HG02884 (cell line): ENCODE results near the gene TMEM38A.
"Not testable (repeated sequence)": the region's sequence is repeated elsewhere in the genome, so short reads cannot be mapped to it uniquely, and the experiment has no call there.

Source experiments
- ATAC-seq: cut with Tn5 transposase; IDR thresholded peaks from one replicate; pipeline ENCODE4 v1.9.1; 2021; ENCODE audit warnings: mild to moderate bottlenecking, moderate library complexity; ENCODE audit not compliant: unreplicated experiment

The TMEM38A gene

DNA sequence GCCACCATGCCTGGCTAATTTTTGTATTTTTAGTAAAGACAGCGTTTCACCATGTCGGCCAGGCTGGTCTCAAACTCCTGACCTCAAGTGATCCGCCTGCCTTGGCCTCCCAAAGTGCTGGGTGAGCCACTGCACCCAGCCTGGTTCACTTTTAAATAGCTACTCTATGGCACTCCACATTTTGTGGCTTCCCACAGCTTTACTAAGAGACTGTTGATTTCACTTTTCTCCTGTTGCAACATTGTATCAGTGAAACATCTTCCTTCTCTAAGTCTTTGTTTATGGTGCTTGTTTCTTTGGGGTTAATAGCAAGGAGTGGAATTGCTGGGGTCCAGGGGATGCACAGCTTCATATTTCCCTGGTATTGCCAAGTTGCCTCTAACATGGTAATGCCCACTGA lies 12.3 kb downstream of the TMEM38A start:
- ATAC-seq = no peak

DNA sequence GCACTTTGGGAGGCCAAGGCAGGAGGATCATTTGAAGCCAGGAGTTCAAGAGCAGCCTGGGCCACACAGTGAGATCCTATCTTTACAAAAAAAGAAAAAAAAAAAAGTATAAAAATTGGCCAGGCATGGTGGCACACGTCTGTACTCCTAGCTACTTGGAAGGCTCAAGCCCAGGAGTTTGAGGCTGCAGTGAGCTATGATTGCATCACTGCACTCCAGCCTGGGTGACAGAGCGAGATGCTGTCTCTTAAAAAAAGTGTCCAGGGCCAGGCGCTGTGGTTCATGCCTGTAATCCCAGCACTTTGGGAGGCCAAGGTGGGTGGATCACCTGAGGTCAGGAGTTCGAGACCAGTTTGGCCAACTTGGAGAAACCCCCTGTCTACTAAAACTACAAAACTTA lies 12.9 kb downstream of the TMEM38A start:
- ATAC-seq = not testable (repeated sequence)

DNA sequence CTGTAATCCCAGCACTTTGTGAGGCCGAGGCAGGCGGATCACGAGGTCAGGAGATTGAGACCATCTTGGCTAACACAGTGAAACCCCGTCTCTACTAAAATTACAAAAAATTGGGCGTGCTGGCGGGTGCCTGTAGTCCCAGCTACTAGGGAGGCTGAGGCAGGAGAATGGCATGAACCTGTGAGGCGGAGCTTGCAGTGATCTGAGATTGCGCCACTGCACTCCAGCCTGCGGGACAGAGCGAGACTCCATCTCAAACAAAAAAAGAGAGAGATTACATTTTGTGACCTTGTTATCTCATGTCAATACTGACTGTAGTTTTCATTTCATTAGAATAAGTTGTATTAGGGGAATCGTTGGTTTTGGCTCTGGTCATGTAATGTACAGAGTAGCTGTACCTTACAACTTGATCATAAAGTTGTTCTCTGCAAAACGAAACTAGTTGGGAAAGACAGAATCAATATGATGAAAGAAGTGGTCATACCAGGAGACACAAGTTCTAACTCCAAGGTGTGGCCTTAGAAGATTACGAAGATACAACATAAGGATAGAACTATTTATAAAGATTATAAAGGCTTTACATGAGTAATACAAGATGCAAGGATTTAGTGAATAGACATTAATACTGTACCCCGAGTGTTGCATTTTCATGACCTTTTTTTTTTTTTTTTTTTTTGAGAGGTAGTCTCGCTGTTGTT lies 15.3 kb downstream of the TMEM38A start:
- ATAC-seq = no peak

DNA sequence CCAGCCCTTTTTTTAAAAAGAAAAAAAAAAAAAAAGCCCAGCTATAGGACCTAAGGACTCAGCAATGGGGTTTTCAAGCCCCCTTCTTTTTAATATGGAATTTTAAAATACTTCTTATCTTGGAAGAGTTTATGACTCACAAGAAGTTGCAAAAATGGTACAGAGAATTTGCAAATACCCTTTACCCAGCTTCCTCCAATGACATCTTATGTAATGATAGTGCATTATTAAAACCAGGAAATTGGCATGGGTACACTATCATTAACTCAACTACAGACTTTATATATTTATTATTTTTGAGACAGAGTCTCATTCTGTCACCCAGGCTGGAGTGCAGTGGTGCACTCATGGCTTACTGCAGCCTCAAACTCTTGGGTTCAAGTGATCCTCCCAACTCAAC lies 16.1 kb downstream of the TMEM38A start:
- ATAC-seq = no peak

DNA sequence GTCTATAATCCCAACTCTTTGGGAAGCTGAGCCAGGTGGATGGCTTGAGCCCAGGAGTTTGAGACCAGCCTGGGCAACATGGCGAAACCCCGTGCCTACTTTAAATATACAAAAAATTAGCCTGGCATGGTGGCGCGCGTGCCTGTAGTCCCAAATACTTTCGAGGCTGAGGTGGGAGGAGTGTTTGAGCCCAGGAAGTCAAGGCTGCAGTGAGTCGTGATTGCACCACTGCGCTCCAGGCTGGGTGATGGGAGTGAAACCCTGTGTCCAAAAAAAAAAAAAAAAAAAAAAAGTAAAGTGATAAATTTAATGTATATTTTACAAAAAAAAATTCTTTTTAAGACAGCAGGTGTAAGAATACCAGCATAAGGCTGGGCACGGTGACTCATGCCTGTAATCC lies 17.6 kb downstream of the TMEM38A start:
- ATAC-seq = no peak

DNA sequence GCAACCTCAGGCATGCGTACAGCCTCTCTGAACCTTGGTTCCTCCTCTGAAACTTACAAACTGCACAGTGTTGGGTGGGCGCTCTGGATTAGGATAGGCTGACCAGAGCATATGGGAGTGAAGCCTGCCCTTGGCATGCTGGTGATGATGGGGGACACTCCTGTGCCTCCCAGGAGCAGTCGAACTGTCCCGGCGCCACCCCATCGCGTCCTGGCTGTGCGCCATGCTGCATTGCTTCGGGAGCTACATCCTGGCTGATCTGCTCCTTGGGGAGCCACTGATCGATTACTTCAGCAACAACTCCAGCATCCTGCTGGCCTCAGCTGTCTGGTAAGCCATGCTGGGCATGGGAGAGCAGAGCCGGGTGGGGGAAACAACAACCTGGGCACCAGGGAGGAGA lies 18.9 kb downstream of the TMEM38A start:
- no peak for ATAC-seq

DNA sequence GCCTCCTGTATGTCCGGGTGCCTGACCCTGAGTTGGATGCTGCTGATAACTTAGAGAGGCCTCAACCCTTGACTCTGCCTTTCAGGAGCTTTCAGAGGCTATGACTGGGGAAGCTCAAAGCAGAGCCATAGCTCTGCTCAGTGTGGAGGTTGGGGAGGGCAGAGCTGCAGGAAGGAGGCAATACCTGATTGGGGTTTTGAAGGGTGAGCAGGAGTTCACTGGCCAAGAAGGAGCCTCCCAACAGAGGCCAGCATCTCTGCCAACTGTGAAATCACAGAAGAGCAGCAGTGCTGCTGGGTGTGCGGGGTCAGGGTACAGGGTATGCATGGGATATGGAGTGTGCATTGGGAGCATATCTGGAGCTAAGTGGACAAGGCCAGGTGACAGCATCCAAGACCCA lies 21.6 kb downstream of the TMEM38A start:
- no peak for ATAC-seq

DNA sequence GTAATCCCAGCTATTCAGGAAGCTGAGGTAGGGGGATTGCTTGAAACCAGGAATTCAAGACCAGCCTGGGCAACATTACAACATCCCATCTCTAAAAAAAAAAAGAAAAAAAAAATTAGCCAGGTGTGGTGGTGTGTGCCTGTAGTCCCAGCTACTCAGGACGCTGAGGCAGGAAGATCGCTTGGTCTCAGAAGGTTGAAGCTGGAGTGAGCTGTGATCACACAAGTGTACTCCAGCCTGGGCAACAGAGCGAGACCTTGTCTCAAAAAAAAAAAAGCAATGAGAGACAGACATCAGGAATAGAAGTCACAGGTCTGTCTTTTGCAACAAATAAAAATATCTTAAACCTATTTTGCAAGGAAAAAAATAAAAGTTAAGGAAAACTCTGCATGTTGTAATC lies 23.3 kb downstream of the TMEM38A start:
- ATAC-seq = no peak

DNA sequence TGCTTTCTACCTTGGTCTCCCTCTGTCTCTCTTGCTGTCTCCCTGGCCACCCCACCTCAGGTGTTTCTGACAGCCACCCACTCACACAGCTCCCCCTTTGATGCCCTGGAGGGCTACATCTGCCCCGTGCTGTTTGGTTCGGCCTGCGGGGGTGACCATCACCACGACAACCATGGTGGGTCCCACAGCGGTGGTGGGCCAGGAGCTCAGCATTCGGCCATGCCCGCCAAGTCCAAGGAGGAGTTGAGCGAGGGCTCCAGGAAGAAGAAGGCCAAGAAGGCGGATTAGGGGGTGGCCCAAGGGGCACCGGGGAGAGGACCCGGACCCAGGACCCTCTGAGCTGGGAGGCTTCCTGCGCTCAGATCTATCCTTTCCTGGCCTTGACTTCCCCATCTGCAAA lies 27.1 kb downstream of the TMEM38A start:
- no peak for ATAC-seq

DNA sequence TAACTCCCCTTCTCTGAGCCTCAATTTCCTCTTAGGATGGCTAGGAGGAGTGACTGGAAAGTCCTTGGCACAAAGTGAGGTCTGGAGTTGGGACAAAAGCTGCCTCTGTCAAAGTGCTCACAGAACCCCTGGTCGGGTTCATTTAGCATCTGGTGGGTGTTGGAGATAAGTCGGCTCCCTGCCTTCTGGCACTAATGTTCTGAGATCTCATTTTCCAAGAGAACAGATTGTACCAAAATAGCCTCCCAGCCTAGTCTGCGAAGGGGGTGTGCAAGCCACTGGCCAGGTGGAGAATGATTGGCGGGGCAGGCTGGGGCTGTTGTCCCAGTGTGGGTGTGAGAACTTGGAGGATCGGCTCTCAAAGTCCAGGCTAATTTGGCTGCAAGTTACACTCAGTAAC lies 38.0 kb downstream of the TMEM38A start:
- no peak for ATAC-seq

DNA sequence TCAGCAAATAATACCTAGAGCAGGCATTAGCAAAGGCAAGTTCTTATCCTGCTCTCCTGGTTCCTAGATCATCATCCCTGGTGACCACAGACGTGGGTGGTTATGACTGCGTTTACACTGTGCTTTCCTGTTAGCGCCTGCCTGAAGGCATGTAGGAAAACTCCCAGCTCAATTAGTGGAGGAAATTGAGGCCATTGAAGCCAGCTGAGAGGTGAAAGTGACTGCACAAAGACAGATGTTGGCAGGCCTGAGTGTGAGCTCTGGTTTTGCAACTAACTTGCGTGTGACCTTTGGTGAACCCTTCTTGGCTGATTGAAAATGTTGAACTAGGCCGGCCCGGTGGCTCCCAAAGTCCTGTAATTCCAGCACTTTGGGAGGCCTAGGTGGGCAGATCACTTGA lies 41.2 kb downstream of the TMEM38A start:
- ATAC-seq = no peak

DNA sequence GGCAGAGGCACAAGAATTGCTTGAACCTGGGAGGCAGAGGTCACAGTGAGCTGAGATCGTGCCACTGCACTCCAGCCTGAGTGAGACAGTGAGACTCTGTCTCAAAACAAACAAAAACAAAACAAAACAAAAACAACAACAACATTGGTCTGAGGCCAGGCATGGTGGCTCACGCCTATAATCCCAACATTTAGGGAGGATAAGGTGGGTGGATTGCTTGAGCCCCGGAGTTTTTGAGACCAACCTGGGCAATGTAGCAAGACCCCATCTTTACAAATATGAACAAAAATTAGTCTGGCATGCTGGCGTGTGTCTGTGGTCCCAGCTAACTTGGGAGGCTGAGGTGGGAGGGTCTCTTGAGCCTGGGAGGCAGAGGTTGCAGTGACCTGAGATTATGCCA lies 42.7 kb downstream of the TMEM38A start:
- ATAC-seq = no peak

DNA sequence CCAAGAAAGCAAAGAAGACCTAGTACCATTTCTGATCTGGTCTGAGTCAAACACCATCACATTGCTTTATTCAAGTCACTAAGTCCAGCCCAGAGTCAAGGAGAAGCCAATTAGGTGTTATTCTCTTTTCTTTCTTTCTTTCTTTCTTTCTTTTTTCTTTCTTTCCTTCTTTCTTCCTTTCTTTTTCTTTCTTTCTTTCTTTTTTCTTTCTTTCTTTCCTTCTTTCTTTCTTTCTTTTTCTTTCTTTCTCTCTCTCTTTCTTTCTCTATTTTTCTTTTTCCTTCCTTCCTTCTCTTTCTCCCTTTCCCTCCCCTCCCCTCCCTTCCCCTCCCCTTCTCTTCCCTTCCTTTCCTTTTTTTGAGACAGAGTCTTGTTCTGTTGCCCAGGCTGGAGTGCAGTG lies 49.9 kb downstream of the TMEM38A start:
- not testable (repeated sequence) for ATAC-seq

DNA sequence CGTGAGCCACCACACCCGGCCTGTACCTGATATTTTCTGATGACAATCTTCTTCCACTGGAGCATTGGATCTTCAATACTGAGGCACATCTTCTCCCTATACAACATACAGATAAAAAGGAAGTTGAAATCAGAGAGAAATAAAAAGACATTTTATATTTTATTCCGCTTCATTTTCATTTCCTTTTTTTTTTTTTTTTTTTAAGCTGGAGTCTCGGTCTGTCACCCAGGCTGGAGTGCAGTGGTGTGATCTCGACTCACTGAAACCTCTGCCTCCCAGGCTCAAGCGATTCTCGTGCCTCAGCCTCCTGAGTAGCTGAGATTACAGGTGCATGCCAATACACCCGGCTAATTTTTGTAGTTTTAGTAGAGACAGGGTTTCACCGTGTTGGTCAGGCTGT lies 51.4 kb downstream of the TMEM38A start:
- ATAC-seq = not testable (repeated sequence)

DNA sequence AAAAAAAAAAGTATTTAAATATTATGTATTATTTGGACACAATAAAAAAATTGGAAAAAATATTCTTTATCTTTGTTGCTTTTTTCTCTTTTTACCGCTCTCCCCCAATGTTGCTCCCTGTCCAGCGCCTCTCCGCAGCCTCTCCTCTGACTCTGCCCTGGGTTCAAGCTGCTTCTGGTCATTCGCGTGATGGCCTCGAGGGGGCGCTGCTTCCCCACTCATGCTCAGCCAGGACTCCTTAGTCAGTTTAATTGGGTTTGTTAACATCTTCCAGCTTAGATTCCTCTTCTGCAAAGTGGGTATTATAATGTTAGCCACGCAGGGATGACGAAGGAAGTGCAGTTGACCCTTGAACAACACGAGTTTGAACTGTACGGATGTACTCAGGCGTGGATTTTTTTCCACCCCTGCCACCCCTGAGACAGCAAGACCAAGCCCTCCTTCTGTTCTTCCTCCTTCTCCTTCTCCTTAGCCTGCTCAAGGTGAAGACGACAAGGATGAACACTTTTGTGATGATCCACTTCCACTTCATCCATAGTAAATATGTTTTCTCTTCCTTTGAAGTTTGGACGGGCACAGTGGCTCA lies 53.9 kb downstream of the TMEM38A start:
- ATAC-seq = no peak

DNA sequence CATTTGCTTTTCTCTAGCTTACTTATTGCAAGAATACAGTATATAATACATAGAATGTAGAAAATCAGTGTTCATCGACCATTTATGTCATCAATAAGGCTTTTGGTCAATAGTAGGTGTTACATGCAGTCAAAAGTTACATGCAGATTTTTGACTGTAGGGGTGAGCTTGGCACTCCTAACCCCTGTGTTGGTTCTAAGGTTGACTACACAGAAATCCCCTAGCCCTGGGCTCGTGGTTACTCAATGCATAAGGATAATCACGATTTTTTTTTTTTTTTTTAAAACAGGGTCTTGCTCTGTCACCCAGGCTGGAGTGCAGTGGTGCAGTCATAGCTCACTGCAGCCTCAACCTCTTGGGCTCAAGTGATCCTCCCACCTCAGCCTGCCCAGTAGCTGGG lies 54.7 kb downstream of the TMEM38A start:
- ATAC-seq = no peak

DNA sequence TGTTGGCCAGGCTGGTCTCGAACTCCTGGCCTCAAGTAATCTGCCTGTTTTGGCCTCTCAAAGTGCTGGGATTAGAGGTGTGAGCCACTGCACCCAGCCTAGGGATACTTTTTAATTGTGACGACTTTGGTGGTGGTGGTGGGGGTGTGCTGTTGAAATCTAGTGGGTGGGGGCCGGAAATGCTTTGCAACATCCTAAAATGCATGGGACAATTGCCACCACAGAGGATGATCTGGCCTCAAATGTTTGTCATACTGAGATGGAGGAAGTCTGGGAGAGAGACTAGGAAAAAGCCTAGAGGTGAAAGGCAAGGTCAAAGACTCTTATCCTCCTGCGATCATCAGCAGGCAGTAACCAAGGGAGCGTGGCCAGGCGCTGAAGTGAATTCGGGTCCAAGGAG lies 60.1 kb downstream of the TMEM38A start:
- ATAC-seq = no peak

DNA sequence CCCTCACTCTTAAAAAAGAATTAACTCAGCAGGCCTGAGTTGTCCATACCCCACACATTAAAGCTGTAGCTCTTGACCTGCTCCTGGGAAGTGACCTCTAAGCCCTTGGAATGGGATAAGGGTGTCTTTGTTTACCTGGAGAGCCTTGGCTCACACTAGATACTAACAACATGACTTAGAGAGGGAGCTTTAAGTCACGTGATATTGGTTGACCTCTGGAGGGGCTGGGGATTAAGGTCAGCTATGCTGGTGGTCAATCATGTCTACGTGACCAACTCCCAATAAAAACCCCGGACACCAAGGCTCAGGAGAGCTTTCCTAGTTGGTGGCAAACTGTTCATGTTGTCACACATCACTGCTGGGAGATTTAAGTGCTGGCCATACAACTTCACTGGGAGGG lies 61.7 kb downstream of the TMEM38A start:
- no peak for ATAC-seq

DNA sequence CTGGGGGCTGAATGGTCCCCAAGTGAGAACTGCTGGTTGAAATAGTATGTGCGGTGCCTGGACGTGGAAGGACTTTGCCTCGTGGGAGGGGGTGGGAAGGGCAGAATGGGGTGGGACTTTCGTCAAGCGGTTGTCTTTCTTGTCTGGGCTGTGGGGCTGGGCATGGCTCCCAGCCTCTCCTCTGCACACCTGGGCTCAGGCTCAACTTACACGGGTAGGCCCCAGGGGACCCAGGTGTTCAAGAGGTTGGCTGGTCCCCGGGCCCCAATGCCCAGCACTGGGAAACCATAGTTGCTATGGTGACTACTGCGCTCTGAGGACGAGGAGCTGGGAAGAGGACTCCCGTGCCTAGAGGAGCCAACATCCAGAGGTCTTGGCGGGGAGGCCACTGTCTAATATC lies 66.0 kb downstream of the TMEM38A start:
- ATAC-seq = no peak

DNA sequence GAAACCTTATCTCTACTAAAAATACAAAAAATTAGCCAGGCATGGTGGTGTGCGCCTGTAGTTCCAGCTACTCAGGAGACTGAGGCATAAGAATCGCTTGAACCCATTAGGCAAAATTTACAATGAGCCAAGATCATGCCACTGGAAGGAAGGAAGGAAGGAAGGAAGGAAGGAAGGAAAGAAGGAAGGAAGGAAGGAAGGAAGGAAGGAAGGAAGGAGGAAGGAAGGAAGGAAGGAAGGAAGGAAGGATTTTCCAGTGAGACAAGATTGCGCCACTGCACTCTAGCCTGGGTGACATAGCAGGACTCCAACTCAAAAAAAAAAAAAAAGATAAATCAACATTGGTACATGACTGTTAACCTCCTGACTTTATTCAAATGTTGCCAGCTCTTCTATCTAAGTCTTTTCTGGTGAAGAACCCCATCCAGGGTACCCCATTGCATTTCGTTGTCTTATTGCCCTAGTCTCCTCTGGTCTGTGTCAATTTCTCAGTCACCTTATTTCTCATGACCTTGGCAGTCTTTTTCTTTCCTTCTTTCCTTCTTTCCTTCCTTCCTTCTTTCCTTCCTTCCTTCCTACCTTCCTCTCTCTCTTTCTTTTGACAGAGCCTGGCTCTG lies 74.8 kb downstream of the TMEM38A start:
- ATAC-seq = not testable (repeated sequence)

DNA sequence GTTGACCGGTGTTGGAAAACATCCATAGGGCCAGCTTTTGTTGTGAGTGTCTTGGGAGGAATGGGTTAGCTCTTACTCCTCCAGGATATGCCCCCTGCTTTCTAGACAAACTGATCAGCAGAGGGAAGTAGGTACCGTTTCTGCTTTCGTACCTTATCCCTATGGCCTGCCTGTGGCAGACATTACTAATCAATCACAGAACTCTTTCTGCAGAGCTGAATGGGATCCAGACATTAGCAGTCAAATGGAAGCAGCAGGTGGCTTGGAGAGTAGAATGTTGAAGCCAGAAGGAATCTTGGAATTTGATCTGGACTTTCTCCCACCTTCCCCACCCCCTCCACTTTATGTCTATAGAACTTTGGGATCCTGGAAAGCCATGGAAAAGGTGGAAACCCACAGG lies 75.8 kb downstream of the TMEM38A start:
- ATAC-seq = no peak

DNA sequence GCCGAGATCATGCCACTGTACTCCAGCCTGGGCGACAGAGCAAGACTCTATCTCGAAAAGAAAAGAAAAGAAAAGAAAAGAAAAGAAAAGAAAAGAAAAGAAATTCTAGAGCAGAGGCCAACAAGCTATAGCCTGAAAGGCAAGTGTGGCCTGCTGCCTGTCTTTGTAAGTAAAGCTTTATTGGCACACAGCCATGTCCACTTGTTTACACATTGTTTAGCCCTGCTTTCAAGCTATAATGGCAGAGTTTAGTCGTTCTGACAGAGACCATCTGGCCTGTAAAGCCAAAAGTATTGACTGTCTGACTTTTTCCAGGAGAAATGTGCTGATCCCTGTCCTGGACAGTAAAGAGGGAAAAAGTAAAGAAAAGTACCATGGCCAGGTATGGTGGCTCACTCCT lies 77.0 kb downstream of the TMEM38A start:
- no peak for ATAC-seq

DNA sequence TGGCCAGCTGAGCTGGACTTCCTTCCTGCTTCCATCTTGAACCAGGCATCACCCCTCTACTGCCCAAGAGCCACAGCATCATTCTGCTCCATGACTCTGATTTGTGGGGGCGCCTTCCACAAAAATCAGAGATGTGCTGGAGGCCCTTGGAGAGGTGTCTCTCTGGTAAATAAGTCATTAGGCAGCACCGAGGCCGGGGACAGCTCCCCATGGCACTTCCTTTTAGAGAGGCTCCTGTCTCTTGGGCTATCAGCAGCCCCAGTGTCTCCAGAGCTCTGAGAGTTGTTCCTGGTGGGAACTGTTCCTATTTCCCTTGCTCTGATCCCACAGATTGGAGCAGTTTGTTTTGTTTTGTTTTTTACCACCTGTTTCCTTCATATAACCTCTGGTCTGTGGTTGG lies 78.6 kb downstream of the TMEM38A start:
- ATAC-seq = no peak
